T1000 (cell line): Measurements from ENCODE around the gene CFTR.

Experiments
- DNase-seq: peaks from one replicate; lab custom pipeline; 2025; ENCODE audit warnings: mixed read lengths; lab: John Stamatoyannopoulos, UW

The CFTR gene

DNA sequence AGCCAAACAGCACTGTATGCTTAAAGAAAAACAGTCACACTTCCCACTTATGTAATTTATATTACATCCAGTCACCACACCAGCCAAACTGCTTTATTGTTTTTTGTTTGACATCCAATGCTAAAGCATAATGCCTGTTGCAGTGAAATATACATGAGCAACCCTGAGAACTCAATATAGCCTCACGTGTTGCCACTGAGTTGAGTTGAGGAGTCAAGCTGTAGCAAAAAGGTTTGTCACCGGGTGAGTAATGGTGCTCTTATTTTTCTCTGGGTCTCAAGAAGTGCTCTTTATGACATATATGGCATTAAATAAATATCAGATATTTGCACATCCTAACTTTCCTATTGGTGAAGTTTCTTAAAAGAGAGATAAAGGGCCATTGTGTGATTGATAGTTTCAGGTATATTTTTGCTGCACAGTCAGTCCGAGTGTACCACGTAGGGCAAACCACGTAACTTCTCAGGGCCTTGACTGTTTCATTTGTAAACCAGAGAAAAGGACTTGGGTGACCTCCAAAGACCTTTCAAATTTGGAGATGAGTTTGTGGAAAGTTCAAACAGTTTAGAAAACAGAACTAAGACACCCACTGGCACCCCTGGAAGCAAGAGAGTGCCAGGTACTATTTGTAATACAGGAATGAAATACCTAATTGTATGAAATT is 168.5 kb downstream of the CFTR start:
- DNase-seq = no peak

DNA sequence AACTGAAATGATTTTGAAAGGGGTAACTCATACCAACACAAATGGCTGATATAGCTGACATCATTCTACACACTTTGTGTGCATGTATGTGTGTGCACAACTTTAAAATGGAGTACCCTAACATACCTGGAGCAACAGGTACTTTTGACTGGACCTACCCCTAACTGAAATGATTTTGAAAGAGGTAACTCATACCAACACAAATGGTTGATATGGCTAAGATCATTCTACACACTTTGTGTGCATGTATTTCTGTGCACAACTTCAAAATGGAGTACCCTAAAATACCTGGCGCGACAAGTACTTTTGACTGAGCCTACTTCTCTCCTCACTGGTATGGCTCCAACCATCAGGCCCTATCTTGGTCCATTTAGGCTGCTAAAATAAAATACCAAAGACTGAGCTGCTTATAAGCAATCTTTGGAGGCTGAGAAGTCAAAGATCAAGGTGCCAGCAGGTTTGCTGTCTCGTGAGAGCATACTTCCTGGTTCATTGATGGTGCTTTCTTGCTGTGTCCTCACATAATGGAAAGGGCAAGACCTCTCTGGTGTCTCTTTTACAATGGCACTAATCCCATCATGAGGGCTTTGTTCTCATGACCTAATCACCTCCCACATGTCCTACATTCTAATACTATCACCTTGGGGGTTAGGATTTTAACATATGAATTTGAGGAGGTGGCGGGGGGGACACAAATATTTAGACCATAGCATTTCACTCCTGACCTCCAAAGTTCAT is 173.3 kb downstream of the CFTR start:
- DNase-seq = no peak

DNA sequence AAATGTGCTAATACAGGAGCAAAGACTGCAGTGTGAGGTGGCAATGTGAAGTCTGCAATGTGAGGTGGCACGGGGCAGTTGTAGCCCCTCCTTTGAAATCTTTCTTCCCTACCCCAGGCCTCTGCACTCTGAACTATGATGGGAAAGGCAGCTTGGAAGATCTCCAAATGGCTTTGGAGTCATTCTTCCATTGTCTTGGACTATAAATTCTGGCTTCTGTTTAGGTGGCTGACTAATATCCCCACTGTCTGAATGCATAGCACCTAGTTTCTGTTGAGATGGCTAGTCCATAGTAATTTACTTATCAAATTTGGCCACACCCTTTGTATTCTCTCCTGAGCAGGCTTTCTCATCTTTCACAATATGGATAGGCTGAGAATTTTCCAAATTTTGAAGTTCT is 175.0 kb downstream of the CFTR start:
- no peak for DNase-seq

DNA sequence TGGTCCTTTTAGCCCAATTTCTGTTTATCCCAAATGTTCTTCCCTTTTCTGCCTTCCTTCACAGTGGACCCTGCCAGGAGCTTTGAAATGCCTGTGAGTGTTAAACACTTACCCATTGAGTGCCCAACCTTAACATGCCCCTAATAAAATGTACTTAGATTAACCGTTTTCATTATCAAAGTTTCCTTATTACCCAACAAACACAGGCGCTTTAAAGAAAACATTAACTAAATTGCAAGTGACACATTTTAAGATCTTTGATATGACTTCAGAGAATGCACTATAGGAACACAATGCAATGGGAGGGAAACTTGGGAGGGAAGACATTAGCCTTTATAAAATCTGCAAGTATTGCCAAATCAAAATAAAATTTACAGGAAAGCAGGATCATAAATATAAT is 177.0 kb downstream of the CFTR start:
- no peak for DNase-seq

DNA sequence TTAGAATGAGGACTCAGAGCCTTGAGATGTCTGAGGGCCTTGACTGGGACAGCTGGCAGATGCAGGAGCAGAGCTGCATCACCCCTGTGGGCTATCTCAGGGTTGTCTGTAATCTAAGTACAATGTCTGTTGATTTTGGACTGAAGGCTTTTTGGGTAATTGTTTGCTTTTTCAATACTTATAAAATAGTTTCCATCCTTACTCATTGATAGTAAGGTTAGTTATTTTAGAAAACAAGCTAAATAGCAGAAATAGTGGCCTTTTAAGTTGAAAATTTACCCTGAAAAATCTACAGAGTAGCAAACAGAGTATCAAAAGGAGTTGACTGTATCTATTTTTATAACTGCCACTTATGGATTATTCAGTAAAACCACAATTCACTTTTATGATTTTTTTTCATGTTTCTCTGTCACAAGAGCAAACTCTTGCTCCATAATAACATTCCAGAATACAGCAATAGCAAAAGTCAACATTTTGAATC is 179.7 kb downstream of the CFTR start:
- DNase-seq = no peak

DNA sequence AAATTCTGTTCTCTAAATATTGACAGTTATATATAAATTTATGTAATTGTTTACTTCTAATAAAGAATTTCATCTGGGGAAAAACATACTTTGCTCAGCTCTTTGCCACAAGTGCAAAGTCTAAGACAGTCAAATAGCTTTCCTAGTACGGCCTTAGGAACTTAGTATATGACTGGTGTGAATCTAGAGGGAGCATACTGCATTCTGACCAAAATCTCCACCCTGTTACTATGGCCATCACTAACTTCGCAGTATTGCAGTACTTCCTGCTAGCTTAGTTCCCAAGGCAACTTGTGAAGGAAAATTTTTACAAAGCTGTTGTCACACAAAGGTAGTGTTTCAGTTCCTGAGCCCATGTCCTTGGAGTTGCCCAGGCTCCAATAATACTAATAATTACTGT is 181.5 kb downstream of the CFTR start:
- no peak for DNase-seq

DNA sequence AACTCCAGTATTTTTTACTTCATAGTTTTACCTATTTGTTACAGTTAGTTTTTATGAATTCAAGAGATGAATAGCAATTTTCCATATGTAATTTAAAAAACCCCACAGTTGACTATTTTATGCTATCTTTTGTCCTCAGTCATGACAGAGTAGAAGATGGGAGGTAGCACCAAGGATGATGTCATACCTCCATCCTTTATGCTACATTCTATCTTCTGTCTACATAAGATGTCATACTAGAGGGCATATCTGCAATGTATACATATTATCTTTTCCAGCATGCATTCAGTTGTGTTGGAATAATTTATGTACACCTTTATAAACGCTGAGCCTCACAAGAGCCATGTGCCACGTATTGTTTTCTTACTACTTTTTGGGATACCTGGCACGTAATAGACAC is 184.2 kb downstream of the CFTR start:
- DNase-seq = no peak

DNA sequence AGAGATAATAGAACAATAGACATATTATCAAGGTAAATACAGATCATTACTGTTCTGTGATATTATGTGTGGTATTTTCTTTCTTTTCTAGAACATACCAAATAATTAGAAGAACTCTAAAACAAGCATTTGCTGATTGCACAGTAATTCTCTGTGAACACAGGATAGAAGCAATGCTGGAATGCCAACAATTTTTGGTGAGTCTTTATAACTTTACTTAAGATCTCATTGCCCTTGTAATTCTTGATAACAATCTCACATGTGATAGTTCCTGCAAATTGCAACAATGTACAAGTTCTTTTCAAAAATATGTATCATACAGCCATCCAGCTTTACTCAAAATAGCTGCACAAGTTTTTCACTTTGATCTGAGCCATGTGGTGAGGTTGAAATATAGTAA is 185.5 kb downstream of the CFTR start:
- DNase-seq = no peak

DNA sequence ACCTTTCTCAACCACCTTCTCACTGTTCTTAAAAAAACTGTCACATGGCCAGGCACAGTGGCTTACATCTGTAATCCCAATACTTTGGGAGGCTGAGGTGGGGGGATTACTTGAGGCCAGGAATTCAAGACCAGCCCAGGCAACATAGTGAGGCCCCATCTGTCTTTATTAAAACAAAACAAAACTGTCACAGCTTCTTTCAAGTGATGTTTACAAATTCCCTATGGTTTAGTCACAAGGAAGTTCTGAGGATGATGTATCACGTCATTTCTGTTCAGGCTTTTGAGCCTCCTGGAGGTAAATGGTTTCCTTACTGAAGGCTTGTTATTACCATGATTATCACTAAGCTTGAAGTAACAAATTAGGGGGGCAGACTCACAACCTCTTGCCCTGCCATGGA is 186.2 kb downstream of the CFTR start:
- no peak for DNase-seq

DNA sequence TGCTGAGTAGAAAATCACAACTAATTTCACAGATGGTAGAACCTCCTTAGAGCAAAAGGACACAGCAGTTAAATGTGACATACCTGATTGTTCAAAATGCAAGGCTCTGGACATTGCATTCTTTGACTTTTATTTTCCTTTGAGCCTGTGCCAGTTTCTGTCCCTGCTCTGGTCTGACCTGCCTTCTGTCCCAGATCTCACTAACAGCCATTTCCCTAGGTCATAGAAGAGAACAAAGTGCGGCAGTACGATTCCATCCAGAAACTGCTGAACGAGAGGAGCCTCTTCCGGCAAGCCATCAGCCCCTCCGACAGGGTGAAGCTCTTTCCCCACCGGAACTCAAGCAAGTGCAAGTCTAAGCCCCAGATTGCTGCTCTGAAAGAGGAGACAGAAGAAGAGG is 186.9 kb downstream of the CFTR start:
- no peak for DNase-seq

DNA sequence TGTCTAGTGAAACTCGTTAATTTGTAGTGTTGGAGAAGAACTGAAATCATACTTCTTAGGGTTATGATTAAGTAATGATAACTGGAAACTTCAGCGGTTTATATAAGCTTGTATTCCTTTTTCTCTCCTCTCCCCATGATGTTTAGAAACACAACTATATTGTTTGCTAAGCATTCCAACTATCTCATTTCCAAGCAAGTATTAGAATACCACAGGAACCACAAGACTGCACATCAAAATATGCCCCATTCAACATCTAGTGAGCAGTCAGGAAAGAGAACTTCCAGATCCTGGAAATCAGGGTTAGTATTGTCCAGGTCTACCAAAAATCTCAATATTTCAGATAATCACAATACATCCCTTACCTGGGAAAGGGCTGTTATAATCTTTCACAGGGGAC is 187.6 kb downstream of the CFTR start:
- no peak for DNase-seq

DNA sequence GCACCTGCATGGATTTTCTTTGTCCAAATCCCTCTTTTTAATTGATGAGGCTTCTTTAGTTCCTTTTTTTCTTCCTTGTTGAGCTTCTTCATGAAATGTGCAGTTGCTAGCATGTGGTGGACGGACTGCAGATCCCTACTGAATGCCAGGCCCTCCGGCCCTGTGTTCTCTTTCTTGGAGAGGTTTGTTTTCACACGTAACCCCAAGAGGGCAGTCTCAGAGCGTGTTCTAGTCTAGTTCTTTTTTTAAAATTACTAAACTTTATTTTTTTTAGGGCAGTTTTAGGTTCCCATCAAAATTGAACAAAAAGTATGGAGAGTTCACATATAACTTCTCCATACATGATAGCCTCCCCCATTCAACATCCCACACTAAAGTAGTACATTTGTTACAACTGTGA is 190.0 kb downstream of the CFTR start:
- DNase-seq = no peak

DNA sequence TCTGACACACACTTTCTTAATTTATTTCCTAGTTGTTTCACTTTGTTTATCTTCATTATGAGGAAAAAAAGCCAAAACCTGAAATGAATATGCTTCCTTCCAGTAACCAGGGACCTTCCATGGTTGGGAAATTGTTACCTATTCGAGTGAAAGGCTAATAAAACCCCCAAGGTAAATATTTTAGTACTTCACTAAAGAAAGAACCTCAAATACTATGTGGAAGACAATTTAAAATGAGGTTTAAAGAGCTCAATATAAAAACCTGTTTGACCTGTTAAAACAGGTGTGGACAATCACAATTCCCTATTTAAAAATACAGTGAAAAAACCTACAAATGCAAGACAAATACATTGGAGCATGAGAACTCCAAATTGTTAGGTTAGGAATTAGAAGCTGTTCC is 192.6 kb downstream of the CFTR start:
- DNase-seq = no peak

DNA sequence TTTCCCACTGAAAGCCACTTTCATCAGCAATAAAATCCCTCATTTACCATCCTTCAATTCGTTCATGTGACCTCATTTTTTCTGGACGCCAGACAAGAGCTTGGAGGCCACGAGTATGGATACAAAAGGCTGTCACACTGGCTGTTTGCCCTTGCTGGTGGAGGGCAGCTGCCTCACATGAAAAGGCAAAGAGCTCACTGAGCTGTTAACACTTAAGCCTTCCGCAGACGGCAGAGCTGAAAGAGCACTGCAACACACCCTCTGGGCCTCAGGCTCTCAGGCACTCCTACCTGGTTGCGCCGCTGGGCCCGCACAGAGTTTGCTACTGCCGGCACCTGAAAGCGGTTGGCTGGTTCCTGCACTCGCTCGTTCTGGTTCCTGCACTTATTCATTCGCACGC is 193.5 kb downstream of the CFTR start:
- no peak for DNase-seq

DNA sequence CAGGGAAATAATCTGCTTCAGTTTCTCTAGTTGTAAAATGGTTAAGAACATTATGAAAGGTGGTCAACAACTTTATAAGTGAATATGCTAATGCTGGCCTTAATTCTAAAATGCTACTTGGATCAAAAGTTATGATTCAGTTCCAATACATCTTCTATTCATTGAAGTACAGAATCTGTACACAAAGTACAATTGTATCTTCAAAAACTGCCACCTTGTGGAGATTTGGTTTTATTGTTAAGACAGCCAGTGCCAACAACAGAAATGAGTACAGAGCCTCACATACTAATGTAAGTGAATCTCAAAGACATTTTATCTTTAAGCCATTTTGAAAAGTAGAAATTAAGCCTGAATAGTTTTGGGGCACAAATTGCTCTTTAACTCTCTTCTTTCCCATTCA is 194.0 kb downstream of the CFTR start:
- DNase-seq = no peak

DNA sequence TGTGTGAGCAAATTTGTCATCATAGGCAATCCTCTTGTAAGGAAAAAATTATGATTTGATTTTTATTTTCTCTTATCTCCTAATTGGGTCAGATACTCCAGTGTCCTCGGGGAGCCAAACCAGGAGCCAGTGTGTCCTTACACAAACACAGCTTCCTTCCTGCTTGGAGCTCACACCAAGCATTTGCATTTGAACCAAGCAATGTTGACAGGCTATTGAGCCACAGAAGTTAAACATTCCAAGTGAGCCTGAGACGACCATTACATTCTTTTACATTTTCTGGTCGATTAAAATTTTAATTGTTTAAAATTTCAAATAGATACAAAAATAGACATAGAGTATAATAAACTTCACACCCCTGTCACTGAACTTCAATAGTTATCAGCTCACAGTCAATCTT is 194.8 kb downstream of the CFTR start:
- DNase-seq = no peak

DNA sequence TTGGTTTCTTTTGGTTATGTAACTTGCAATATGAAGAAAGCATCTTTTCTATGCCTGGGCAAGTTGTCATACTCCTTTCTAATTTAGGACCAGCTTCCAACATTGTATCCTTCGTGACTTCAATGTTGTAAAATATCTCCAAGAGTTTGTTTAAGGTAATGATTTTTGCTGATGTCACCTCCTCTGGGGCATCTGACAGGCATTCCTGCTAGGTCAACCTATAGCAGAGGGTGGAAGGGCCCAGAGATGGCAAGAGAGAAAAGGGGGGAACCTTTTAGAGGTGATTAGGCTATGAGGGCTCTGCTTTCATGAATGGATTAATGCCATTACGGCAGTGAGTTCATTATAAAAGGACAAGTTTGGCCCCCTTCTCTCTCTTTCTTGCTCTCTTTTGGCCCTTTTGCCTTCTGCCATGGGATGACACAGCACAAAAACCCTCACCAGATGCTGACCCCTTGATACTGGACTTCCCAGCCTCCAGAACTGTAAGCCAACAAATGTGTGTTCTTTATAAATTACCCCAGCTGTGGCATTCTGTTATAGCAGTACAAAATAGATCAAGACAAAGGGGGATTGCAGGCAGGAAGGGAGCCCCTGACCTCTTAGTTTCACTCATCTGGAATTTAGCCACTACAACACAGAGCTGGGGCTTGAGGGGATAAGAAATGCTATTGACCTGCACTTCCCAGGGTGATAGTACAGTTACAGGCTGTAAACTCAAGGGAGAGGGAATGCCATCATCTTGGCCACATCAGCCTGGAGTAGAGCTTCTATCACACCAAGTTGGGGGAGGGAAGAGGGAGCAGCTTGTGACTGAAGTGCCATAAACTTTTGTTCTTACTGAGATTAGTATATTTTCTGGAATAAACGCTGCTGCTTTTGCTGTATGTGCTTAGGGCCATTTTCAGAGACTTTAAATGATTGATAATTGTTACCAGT is 195.9 kb downstream of the CFTR start:
- DNase-seq = no peak

DNA sequence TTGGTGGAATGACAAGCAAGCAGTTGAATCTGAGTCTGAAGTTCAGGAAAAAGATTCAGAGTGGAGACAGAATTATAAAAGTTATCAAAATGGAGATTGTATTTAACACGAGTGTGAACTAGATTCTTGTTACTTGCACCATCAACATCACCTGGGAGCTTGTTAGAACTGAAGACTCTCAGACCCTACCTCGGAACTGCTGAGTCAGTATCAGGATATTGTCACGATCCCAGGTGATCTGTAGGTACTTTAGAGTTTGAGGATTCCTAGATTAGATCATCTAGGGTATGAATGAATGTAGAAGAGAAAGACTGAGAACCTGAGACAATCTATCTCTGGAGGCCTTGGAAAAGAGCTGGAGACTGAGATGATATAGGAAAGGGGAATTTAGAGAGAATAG is 199.3 kb downstream of the CFTR start:
- DNase-seq = no peak

DNA sequence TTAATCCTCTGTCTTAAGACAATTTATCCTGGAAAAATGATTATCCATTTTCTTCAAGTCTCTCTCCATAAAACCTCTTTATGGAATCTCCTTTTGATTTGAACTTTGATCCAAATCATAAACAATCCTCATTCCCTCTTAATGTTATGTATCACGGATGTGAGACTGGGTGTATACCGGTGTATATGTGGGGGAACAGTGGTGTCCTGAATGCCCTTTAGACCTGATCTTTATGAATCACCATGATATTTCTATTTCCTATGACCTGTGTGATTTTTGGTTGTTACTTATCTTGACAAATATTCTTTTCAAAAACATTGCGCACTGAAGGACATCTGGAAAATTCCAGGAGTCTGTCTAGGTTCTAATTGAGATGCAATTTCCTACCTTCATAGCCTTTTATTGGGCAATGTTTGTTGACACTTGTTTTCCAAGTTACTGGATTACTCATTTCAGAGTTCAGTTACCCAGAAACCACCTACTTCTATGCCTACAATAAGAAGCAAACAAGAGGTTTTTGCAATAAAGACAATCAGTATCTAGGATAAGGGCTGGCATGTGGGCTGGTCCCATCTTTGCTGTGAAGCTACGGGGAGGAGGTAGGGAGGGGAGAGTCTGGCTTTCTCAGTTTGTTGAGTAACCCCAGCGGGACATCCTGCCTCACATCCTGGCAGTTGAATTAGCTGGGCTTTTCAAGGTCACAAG is 203.0 kb downstream of the CFTR start:
- no peak for DNase-seq

DNA sequence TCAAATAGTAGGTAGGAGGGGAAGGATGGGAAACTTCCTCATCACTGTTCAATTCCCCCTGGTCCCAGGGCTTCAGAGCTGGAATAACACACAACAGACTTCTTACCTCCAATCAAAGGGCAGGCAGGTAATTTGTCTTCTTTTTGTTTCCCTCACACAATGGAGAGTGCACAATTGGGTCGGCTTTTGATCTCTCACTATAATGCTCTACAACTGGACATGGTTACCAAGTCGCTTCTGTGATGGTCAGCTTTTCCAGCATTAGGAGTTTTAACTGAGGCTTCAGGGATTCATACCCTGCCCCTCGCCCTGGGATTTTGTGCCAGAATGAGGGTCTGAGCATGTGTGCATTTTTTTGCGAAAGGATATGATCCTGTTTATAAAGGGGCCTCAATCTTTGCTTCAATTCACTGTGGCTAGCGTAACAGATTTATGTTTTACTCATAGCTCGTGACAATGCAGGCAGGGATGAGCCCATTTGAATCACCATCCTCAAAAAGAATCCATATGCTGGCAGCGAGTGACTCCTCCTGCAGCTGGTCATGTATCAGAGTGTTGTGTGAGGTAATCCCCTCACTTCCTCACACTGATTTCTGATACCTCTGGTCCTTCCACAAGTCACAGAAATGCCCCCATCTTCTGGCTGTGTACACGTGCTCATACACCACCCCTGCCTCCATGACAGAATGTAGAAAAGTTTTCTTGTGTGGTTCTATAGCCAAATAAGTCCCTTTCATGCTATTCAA is 203.8 kb downstream of the CFTR start:
- DNase-seq = no peak

DNA sequence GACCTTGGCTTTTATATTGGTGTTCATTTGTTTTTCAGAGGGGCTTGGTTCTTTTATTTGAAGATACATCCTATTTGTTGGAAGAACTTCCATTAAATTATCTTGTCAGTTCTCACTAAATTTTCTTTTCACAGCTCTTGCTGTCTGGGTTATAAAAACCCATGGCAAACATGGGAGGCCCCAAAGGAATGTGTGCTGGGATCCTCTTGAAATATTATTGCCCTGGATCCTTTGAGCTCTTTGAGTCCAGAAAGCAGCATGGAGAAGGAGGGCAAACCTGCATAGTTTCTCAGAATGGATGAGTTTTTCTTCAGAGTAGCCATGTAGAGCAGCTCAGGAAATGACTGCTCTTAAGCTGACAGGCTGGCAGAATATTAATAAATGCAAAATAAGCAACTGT is 206.0 kb downstream of the CFTR start:
- DNase-seq = no peak
